Astrocyte (in vitro differentiated cells and primary cell): Measurements from ENCODE around the gene EYA2. TPM values are rescaled to one million over a fixed set of nuclear protein-coding genes. Genes with fewer than 3 reads are reported as not detected.

Source experiments
- microRNA-seq: library from miRNA; unstranded; fragments of <30 nt; microRNA quantifications from one replicate; pipeline ENCODE4 v1.2.0, GENCODE V29; 2020
- total RNA-seq: library from RNA; stranded (reverse); gene quantifications from 2 replicates; pipeline ENCODE4 v1.2.1, GENCODE V29; 2021

Gene EYA2
- total RNA-seq, 1 donor from 2014 or later = 1.5 TPM

Small RNA genes within 50 kb of the gene (microRNA-seq; reads per million reads assigned to microRNA genes)
- 1.9 reads per million for gene MIR3616

Other genes starting within 250 kb of the EYA2 start
- gene SLC13A3, start 243.4 kb upstream of the EYA2 start, total RNA-seq = 0.50 and 0.66 TPM in 2 replicates
- gene TP53RK, start 205.4 kb upstream of the EYA2 start, total RNA-seq = 16.0 and 16.7 TPM in 2 replicates
- gene SLC2A10, start 185.2 kb upstream of the EYA2 start, total RNA-seq = 12.7 and 16.1 TPM in 2 replicates